Measurements from ENCODE around the gene KNL1.

Gene KNL1

GRCh38 chr15:40565333-40566238 is 28.5 kb upstream of the KNL1 start:
- H3K27ac ChIP-seq (ENCODE audit: low read length): peak overlapping the region; percentile 35; the same call in 1 of the 2 replicates
- H3K9me2 ChIP-seq (replicated peaks; ENCODE audit: insufficient read depth, low read length): no peaks in the 10 kb centered on the region
- H3K4me1 ChIP-seq (ENCODE audit: low read length): peaks cover 11% of the 10 kb centered on the region
- H3K4me3 ChIP-seq (ENCODE audit: low read length): peak overlapping the region; percentile 95
- peak overlapping the region; percentile 72 for H3K4me2 ChIP-seq (ENCODE audit: low read depth, low read length)
- no peaks in the 10 kb centered on the region for H4K20me1 ChIP-seq (ENCODE audit: insufficient read depth, low read length)
- H3K9me3 ChIP-seq (replicated peaks; ENCODE audit: insufficient read depth, low read length): no peaks in the 10 kb centered on the region
- peak overlapping the region; percentile 97 for H2AFZ ChIP-seq (ENCODE audit: low read length)
- no peak for TF ChIP-seq CTCF (IDR thresholded peaks at IDR 0.05; ENCODE audit: low read length)
- TF ChIP-seq EZH2phosphoT487 (IDR thresholded peaks at IDR 0.05; ENCODE audit: low read length): no peak
- TF ChIP-seq EZH2 (optimal IDR thresholded peaks at IDR 0.05; ENCODE audit: low read depth, low read length): no peak
- DNase-seq: no peak
- no peaks in the 10 kb centered on the region for H3K27me3 ChIP-seq (replicated peaks; ENCODE audit: insufficient read depth, low read length)
- 0 out of 2 replicates have a peak, but pooled peaks cover 1% of the 10 kb centered on the region for H3F3A ChIP-seq (ENCODE audit: insufficient read depth, low read length)
- H3K79me2 ChIP-seq (ENCODE audit: low read length): peaks cover 57% of the 10 kb centered on the region
- 0 out of 2 replicates have a peak, but pooled peaks cover 8% of the 10 kb centered on the region for H3K36me3 ChIP-seq (replicated peaks; ENCODE audit: insufficient read depth, low read length)
- H3K9ac ChIP-seq (ENCODE audit: low read length): peak overlapping the region; percentile 96; the same call in 1 of the 2 replicates

- Histone ChIP-seq H3K27ac (ENCODE audit: low read length) (no peak overlapping the region), H3K4me1 (ENCODE audit: low read length) (peaks cover 11% of the 10 kb centered on the region), H3K9me3 (replicated peaks; ENCODE audit: insufficient read depth, low read length) (no peaks in the 10 kb centered on the region), H3F3A (ENCODE audit: insufficient read depth, low read length) (no peaks in the 10 kb centered on the region), H2AFZ (ENCODE audit: low read length) (no peak overlapping the region; the same call in 1 of the 2 replicates), H3K9ac (ENCODE audit: low read length) (no peak overlapping the region), H3K36me3 (replicated peaks; ENCODE audit: insufficient read depth, low read length) (0 out of 2 replicates have a peak, but pooled peaks cover 2% of the 10 kb centered on the region), H4K20me1 (ENCODE audit: insufficient read depth, low read length) (no peaks in the 10 kb centered on the region), H3K79me2 (ENCODE audit: low read length) (peaks cover 54% of the 10 kb centered on the region), H3K4me3 (ENCODE audit: low read length) (no peak overlapping the region), H3K9me2 (replicated peaks; ENCODE audit: insufficient read depth, low read length) (no peaks in the 10 kb centered on the region), H3K4me2 (ENCODE audit: low read depth, low read length) (no peak overlapping the region), H3K27me3 (replicated peaks; ENCODE audit: insufficient read depth, low read length) (no peaks in the 10 kb centered on the region)
- no peak for DNase-seq
- peak; percentile 45 for TF ChIP-seq CTCF (IDR thresholded peaks at IDR 0.05; ENCODE audit: low read length)
- no peak for TF ChIP-seq EZH2 (optimal IDR thresholded peaks at IDR 0.05; ENCODE audit: low read depth, low read length)
- TF ChIP-seq EZH2phosphoT487 (IDR thresholded peaks at IDR 0.05; ENCODE audit: low read length): no peak
These were observed 26.9 kb upstream of the KNL1 start for GRCh38 chr15:40567111-40567510.

GRCh38 chr15:40569129-40569953 is 24.7 kb upstream of the KNL1 start, which contains the start of gene RPUSD2:
TSS of gene RPUSD2 (plus strand) at chr15:40569299. CDS start at chr15:40569338, 39 bp downstream.
- peak within 1 kb of the TSS; percentile 93 for H3K4me3 ChIP-seq (ENCODE audit: low read length)
- no peaks in the 10 kb centered on the region for H3K9me2 ChIP-seq (replicated peaks; ENCODE audit: insufficient read depth, low read length)
- H3K9me3 ChIP-seq (replicated peaks; ENCODE audit: insufficient read depth, low read length): no peaks in the 10 kb centered on the region
- no peaks in the 10 kb centered on the region for H3K27me3 ChIP-seq (replicated peaks; ENCODE audit: insufficient read depth, low read length)
- H3F3A ChIP-seq (ENCODE audit: insufficient read depth, low read length): 0 out of 2 replicates have a peak, but pooled peaks cover 3% of the 10 kb centered on the region
- no peaks in the 10 kb centered on the region; the same call in 1 of the 2 replicates for H3K36me3 ChIP-seq (replicated peaks; ENCODE audit: insufficient read depth, low read length)
- peak within 1 kb of the TSS; percentile 60; the same call in 1 of the 2 replicates for H3K27ac ChIP-seq (ENCODE audit: low read length)
- peak; percentile 95 for DNase-seq
- peaks cover 11% of the 10 kb centered on the region for H3K4me1 ChIP-seq (ENCODE audit: low read length)
- peak within 1 kb of the TSS; percentile 78 for H3K9ac ChIP-seq (ENCODE audit: low read length)
- peak within 1 kb of the TSS; percentile 61 for H2AFZ ChIP-seq (ENCODE audit: low read length)
- no peaks in the 10 kb centered on the region for H4K20me1 ChIP-seq (ENCODE audit: insufficient read depth, low read length)
- peak within 1 kb of the TSS; percentile 74 for H3K4me2 ChIP-seq (ENCODE audit: low read depth, low read length)
- H3K79me2 ChIP-seq (ENCODE audit: low read length): peaks cover 32% of the 10 kb centered on the region
- TF ChIP-seq EZH2 (optimal IDR thresholded peaks at IDR 0.05; ENCODE audit: low read depth, low read length) (no peak), CTCF (IDR thresholded peaks at IDR 0.05; ENCODE audit: low read length) (no peak), EZH2phosphoT487 (IDR thresholded peaks at IDR 0.05; ENCODE audit: low read length) (no peak)

Data from MM.1S (cell line).